Ishikawa (cell line): ENCODE measurements around the gene GMDS.

Experiments used
- CREB1 ChIP-seq: IDR thresholded peaks from 2 replicates; pipeline ENCODE4 v1.6.1; 2012; ENCODE audit warnings: low read depth
- EGR1 ChIP-seq: IDR thresholded peaks from 2 replicates; pipeline ENCODE4 v1.6.1; 2012
- EP300 ChIP-seq: IDR thresholded peaks from 2 replicates; pipeline ENCODE4 v1.6.1; 2012; ENCODE audit warnings: borderline replicate concordance
- RAD21 ChIP-seq: IDR thresholded peaks from 2 replicates; pipeline ENCODE4 v1.6.1; 2012; ENCODE audit warnings: low read depth
- TAF1 ChIP-seq: IDR thresholded peaks from 2 replicates; pipeline ENCODE4 v1.6.1; 2012; ENCODE audit warnings: low read depth, mild to moderate bottlenecking
- TEAD4 ChIP-seq: IDR thresholded peaks from 2 replicates; pipeline ENCODE4 v1.6.1; 2012
- TF ChIP-seq, protein P1 (sequence below): IDR thresholded peaks from 2 replicates; pipeline ENCODE4 v1.6.1; 2012

DNA sequence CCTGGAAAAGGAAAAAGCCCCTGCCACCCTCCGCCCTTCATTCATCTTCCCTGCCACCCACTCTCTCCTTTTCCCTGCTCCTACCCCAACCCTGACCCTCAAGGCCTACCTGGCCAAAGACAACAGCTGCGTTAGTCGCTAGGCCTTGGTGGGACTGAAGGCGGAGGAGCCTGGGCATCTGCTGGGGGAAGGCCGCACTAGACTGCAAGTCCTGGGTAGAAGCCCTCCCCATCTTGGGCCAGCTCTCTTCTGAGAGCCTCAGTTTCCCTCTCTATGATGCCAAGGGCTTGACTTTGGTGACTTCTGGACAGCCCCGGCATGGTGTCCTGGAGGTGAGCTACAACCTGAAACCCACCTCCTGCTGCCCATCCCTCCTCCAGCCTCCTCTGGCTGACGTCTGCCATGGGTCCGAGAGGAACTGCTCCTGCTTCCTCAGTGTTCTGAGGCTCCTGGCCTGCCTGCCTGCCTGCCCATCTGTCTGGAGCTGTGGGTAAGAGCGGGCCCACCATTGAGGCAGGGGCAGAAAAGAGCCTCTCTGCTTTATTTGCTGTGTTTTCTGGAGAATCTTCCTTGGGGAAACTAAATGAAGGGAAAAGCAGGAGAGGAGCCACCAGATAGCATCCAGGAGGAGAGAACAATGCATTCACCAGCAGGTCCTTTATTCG lies 643.2 kb downstream of the GMDS start:
- TF ChIP-seq CREB1 (no peak), EGR1 (no peak), RAD21 (no peak), TEAD4 (no peak), EP300 (no peak), TAF1 (no peak)
- TF ChIP-seq, protein P1, sequence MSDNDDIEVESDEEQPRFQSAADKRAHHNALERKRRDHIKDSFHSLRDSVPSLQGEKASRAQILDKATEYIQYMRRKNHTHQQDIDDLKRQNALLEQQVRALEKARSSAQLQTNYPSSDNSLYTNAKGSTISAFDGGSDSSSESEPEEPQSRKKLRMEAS = no peak
